Fibroblast of villous mesenchyme (primary cell): Measurements from ENCODE around the gene DYTN. TPM values are rescaled to one million over a fixed set of nuclear protein-coding genes. Genes with fewer than 3 reads are reported as not detected.

Experiments
- DNase-seq: peaks from one replicate; pipeline ENCODE4 v3.0.0-alpha.2; 2010; ENCODE audit warnings: low read depth
- H3K4me3 ChIP-seq: 2 replicates; pipeline ENCODE4 v1.5.1; 2011; ENCODE audit warnings: low read depth, mild to moderate bottlenecking, low read length
- CTCF ChIP-seq: IDR thresholded peaks from 2 replicates; pipeline ENCODE4 v1.5.1; 2012; ENCODE audit warnings: low read depth, mild to moderate bottlenecking, low read length; ENCODE audit not compliant: insufficient read depth
- small RNA-seq: library from RNA; depleted of rRNA; stranded (forward); fragments of <200 nt; gene quantifications from one replicate; pipeline ENCODE3, GENCODE V24; 2012
- total RNA-seq: library from RNA; depleted of rRNA; stranded (reverse); fragments of >200 nt; gene quantifications from 2 replicates; pipeline ENCODE4 v1.2.3, GENCODE V29; 2012

DYTN gene
- total RNA-seq, 1 donor, result not detected

- no peak overlapping the region for H3K4me3 ChIP-seq
- DNase-seq, result no peak
- TF ChIP-seq CTCF, result no peak
These were observed 107.7 kb downstream of the DYTN start for GRCh38 chr2:206610451-206610850.

GRCh38 chr2:206603243-206603642 lies 115.0 kb downstream of the DYTN start:
- TF ChIP-seq CTCF, result no peak
- DNase-seq, result no peak

More at GRCh38 chr2:206603243-206603642, 115.0 kb downstream of the DYTN start:
- no peak overlapping the region for H3K4me3 ChIP-seq

Small RNAs within 50 kb of the gene (small RNA-seq; reads per million reads assigned to genes)
- gene RF00019, result not detected

Other genes with a start within 250 kb of the DYTN start
- not detected in 2 replicates for gene FAM237A, start 75.9 kb downstream of the DYTN start, total RNA-seq
- 0.64 and 1.3 TPM in 2 replicates for gene MDH1B, start 46.9 kb upstream of the DYTN start, total RNA-seq
- gene FASTKD2, start 47.2 kb upstream of the DYTN start, total RNA-seq, result 34.1 and 53.5 TPM in 2 replicates
- gene CPO, start 221.1 kb upstream of the DYTN start, total RNA-seq, result not detected in 2 replicates